ENCODE results near the gene SLC38A5.
"Not testable (repeated sequence)": the region's sequence is repeated elsewhere in the genome, so short reads cannot be mapped to it uniquely, and the experiment has no call there.

- not testable (repeated sequence) for TF ChIP-seq EZH2phosphoT487 (IDR thresholded peaks at IDR 0.05; ENCODE audit: borderline replicate concordance); CTCF (conservative IDR thresholded peaks at IDR 0.05; ENCODE audit: low read length)
Measured at GRCh38 chrX:48433713-48434112, 36.3 kb downstream of the SLC38A5 start.
